Fibroblast of skin of scalp (primary cell): ENCODE results near the gene FGF1.
A peak's percentile ranks its signal among the peaks of the same experiment; 100 is the strongest.
"Not testable (repeated sequence)": the region's sequence is repeated elsewhere in the genome, so short reads cannot be mapped to it uniquely, and the experiment has no call there.

Source experiments
- DNase-seq: peaks from one replicate; pipeline ENCODE4 v3.0.0-alpha.2; 2013

FGF1 gene

DNA sequence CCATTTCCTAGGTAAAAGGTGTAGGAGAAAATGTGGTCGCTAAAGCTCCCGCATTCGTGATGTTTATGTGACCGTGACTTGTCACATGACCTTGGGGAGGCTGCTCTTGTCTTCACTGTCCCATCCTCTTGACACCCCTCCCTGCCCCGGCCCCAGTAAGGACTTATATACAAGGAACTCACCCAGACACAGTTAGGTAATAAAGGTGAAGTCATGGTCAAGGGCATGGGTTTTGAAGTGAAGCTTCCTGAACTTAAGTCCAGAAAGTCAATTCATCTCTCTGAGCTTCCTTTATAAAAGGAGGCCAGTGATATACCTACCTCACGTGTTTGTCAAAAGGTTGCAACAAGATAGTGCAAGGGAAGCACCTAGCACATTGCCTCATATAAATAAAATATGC, 17.6 kb downstream of the FGF1 start:
- DNase-seq: no peak

DNA sequence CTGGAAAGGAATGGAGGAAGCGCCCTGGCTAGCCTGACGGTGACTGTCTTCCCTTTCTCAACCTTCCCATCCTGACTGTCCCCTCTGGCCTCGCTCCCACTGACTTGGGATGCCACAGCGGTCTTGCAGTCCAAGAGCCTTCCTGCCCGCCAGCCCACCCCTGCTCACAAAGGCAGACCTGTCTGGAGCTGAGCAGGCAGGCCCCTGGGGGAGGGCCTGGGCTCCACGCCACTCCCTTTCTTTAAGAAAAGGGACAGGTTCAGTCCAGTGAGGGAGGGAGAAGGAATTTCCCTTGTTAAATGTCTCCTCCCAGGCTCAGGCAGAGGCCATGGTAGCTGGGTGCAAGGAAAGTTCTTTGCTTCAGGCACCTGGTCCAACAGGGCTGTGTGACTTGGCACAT, 18.1 kb downstream of the FGF1 start:
- no peak for DNase-seq

DNA sequence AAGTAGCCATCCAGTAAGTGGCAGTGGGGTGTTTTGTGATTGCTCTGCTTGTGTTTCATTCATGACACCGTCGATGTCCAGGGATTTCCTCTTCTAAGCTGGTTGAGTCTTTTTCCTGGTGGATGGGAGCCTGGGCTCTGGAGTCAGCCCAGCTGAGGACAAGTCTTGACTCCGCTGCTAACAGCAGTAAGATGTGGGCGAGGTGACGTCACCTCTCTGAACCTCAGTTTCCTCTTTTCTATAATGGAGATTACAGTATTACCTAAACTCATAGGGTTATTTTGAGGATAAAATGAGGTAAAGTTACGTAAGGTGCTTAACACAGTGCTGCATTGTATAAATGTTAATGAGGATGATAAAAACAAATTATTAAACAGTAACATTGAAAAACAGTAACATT, 21.3 kb downstream of the FGF1 start:
- no peak for DNase-seq

DNA sequence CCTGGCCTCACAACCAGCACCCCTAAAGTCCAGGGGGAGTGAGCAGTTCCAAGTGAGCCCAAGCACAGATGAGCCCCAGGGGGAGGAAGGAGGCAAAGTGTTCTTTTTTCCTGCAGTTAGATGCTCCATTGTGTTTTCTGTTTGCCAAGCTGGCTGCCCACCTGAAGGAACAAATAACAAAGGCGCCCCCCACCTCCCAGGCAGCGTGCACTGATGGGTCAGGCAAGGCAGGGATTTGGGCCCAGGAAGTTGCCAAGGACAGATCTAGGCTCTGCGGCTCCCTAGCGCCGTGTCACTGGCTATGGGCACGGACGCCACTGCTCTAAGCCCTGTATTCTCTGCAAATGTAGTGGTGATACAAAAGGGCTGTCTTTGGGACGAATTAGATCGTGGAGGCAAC, 21.8 kb downstream of the FGF1 start:
- no peak for DNase-seq

DNA sequence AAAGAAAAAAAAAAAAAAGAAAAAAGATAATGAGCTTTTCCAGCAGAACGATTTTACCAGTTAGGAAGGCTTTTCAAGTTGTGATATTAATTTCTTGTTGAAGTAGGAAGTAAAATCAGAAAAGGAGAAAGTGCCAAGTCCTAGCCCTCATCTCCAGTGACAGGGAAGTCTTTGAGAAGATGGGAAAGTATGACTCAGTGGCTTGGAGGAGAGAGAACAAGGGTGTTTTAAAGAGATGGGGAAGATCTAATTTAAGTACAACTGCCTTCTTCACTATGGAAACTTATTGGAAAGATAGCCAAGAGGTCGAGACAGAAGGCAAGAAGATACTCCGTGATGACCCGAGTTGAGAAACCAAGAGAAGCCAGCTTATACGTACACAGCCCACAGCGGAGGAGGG, 22.6 kb downstream of the FGF1 start:
- no peak for DNase-seq

DNA sequence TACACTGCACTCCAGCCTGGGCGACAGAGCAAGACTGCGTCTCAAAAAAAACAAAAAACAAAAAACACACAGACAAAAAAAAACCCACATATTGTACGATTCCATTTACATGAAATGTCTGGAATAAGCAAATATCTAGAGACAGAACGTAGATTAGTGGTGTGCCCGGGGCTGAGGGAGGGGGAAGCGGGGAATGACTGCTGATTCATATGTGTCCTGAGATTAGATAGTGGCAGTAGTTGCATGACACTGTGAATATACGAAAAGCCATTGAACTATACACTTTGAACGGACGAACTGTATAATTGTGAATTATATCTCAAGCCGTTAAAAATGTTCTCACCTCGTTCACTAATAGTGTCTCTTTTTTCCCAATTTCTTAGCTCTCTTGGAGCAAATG, 23.9 kb downstream of the FGF1 start:
- DNase-seq: no peak

DNA sequence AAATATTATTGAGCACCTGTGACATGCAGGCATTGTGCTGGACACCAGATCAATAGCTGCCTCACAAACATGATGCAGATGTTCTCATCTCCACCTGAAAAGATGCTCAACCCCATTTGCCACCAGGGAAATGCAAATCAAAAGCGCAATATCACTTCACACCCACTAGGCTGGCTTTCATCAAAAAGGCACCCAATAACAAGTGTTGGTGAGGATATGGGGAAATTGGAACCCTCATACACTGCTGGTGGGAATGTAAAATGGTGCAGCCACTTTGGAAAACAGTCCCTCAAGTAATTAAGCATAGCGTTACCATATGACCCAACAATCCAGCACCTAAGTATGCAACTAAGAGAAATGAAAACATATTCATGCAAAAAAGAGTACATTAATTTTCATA, 24.7 kb downstream of the FGF1 start:
- no peak for DNase-seq

DNA sequence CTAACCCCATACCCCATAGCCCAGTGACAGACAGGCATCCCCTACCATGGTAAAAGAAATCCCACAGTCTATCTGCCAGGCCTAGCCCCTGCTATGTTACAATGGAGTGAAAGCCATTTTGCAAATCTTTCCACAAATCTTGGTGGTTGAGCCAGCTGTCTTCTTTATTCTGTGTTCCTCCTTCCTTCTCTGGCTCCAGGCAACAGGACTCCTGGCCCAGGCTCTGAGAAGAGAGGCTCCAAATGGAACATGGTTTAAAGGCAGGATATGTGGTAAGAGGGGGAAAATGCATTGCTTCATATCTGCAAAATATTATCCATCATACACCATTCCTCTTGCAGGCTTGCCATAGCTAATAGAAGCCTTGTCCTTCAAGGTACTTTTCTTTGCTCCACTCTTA, 25.2 kb downstream of the FGF1 start:
- DNase-seq: no peak

DNA sequence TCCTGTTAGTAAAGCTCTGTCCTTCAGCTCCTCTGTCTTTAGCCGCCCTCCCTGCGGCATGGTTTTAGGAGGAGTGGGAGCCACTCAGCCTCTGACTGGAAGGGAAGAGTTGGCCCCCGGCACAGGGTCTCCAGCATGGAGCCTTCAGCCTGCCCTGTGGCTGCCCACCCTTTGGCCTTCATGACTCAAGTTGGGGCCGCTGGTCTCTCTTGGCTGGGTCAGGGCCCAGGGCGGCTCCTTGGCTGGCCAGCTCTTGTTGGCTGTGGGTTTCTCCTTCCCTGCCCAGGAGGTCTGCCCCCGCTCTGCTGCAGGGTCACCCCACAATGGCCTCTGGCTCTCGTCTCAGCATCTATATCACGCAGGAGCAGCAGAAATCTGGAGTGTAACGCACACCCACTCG, 25.7 kb downstream of the FGF1 start:
- DNase-seq: no peak

DNA sequence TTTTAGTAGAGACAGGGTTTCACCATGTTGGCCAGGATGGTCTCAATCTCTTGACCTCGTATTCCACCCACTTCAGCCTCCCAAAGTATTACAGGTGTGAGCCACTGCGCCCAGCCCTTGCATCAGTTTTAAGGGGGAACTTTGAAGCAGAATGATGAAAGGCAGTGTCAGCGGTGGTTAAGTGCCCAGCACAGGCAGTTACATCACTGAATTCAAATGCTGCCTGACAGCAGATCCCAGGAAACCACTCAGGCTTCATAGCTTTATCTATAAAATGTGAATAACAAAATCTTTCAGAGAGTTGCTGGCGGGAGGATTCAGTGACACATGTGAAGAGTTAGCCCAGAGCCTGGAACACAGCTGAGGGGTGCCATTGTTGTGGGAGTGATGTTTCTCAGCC, 26.5 kb downstream of the FGF1 start:
- no peak for DNase-seq

DNA sequence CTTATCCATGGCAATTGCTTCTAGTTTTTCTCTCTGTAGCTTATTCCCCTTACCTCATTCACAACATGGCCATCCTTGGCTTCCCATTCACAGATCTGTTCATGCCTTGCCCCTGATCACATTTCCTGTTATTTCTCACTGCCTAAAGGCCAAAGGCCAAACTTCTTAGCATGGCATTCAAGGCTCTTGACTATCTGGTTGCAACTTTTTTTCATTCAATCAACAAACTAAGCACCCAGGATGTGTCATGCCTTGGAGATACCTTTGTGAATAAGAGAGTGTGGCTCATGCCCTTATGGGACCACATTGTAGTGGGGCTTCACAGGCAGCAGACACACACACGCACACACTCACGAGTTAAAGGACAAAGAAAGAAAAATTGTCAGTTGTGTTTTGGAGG, 27.6 kb downstream of the FGF1 start:
- DNase-seq: no peak

DNA sequence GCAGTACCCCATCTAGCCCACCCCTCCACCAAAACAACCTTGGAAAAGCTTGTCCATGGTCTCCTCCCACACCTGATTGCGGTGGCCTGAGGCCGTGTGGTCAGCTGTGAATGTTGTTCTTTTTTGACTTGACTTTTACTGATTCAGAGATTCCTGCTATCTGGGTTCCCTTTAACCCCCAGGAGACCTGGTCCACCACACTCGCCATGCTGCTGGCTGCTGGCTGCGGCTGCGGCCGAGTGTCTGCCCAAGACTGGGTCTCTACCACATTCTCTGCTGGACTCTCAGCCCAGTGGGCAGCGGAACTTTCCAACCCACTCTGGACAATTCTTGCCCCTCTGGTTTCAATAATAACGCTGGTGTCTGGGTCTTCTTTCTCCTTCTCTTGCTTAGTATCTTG, 28.4 kb downstream of the FGF1 start:
- no peak for DNase-seq

DNA sequence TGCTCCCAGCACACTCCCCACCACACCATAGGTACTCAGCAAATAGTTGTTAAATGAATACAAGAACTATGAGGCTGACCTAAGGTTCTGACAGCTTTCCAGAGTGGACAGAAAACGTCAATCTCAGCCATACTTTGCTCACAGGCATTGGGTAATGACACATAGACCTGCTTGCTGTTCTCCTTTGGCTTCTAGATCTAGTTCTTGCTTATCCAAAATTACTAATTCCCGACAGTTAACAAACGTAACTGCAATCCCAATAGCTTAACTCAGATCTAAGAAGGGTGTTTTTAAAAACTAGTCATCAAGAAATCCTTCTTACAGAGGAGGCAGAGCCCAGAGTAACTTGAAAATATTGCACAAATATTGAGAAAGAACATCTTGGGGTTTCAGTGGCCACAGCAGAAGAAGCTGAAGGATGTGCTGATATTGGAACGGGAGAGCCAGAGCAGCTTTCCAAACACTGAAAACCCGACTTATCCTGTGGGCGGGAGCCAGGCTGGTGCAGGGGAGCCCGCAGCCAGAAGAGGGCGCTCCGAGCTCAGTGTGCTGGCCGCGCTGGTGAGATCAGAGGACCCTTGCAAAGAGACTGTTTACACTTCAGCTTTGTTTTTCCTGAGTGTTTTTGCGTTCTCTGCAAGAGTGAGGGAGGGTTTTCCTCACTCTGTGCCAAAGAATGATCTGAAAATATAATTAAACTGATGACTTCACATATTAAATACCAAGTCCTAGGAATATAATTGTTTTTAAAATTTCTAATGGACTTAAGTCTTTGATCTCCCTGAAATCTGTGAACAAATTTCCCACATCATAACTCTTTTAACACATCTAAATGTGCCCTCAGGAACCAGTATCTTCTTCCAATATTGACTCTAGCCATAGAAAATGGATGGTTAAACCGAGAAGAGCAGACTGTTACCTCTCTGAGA, 30.3 kb downstream of the FGF1 start:
- DNase-seq: peak; percentile 74

DNA sequence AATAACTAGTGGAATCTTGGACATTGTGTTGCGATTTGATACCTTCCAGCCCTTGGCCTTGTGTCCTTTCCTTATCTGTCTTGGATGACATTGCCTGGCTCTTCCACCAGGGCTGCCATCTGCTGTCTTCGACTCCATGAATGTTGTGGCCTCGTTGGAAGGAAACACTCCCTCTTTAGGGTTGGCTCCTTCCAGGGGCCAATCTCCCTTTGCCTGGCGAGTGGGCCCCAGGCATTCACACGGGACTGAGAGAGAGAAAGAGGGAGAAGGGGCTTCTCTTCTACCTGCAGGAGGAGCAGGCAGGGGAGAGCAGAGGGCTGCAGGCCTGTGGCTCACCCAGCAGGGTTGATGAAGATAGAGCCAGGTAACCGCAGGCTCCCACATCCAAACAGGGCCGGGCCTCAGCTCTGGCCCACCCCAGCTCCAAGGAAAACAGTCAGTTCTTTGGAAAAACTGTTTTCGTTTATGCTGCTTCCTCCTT, 31.3 kb downstream of the FGF1 start:
- no peak for DNase-seq

DNA sequence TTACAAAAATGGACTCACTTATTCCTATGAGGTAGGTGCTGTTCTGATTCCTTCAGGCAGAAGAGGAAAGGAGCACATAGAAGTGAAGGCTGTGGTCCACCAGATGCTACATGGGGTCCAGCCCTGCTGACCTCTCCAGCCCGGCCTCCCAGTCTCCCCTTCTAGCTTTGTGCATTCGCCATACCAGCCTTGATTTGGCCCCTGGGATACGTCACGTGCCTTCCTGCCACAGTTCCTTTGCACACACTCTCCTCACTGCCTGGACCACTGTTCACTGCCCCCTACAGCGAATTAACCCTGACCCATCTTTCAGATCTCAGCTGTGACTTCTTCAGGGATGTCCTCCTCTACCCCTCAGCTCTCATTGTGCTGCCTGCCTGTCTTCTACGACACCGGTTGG, 32.6 kb downstream of the FGF1 start:
- DNase-seq: no peak

DNA sequence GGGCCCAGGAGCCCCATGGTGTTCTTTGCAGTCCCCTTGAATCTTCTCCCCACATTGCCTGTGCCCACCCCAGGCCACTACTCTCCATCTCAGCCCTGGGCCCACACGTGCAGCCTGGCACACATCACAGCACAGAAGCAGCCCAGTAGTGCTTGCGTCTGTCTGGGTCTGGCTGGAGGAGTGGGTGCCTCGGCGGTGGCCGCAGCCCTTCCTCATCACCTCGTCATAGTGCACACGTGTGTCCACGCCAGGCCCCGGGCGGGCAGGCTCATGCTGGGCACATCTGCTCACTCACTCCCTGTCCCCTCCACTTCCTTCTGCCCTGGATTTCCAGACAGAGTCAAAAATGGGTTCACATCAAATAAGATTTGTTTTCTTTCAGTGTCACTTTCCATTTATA, 33.3 kb downstream of the FGF1 start:
- no peak for DNase-seq

DNA sequence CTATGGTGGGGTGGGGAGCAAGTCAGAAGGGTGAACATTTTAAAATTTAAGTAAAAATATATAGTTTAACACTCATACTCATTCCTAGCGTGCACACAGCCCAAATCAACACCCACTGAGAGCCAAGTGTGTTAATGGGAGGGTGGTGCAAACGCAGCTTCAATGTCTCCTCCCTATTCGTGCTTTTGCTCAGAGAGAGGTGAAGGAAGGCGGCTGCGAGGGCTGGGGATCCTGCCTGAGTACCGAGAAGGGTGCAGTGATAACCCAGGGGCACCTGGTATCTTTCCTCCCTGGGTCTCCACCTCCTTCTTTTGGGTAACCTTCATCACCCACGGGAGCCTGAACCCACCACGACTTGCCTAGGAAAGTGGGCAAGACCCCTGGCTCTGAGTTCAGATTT, 35.0 kb downstream of the FGF1 start:
- DNase-seq: no peak

DNA sequence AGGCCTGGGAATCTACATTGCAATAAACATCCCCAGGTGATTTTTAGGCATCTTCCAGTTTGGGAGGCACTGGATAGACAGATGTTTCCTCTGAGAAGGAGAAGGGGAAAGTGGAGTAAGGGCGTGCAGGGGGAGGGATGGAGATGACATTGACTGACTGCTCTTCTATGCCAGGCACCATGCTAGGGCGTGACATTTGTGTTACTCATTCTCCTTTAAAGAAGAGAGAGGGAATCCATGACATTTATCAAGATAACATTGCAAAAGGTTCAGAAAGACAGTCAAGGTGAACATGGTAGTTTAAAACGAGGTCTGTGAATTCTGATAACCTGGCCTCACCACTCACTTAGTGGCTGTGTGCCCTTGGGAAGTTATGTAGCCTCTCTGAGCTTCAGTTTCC, 35.8 kb downstream of the FGF1 start:
- no peak for DNase-seq

DNA sequence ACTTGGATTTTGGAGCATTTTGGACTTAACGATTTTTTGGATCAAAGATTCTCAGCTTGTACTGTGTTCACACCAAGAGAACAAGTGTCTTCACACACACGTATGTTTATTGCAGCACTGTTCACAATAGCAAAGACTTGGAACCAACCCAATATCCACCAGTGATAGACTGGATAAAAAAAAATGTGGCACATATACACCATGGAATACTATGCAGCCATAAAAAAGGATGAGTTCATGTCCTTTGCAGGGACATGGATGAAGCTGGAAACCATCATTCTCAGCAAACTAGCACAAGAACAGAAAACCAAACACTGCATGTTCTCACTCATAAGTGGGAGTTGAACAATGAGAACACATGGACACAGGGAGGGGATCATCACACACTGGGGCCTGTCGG, 37.8 kb downstream of the FGF1 start:
- not testable (repeated sequence) for DNase-seq

DNA sequence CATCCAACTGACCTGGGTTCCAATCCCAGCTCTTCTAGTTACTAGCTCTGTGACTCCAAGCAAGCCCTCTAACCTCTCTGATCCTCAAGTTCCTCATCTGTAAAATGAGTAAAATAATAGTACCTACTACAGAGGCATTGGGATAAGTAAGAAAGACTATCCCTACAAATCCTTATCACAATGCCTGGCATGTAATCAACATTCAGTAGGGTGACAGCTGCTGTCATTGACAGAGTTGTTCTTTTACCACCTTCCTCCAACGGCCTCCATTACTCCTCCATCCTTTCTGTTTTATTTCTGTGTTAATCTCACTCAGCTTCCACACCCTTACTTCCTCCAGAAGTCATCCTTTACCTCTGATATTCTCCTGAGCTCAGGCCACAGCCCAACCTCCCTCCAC, 40.4 kb downstream of the FGF1 start:
- DNase-seq: no peak

DNA sequence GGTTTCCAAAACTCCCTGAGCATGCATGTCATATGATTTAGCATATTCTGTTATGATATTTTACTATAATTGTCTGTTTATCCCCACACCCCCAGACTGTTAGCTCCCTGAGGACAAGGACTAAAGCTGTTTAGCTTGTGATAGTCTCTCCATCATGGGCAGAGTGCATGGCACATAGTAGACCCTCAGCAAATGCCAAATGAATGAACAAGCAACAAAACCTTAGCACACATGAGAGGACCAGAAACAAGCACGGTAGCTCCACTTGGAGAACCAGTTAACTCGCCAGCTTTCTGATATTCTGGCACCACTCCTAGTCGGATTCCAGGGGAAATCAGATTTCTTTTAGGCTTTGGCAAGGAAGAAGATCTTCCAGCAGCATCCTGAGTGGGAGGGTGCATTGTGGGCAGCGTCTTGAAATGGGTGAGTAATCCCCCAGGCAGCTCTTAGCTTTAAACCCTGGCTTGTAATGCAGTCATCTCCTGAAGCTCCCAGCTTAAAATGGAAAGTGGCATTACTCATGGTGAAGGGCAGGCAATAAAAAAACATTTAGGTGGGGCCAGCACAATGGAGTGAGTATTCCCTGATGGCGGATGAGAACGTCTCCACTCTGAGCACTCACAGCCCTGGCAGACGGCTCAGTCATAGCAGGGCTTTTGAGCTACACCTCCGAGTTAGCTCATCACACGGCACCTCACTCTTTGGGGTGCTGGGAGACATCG, 41.1 kb downstream of the FGF1 start:
- peak; percentile 100 for DNase-seq

DNA sequence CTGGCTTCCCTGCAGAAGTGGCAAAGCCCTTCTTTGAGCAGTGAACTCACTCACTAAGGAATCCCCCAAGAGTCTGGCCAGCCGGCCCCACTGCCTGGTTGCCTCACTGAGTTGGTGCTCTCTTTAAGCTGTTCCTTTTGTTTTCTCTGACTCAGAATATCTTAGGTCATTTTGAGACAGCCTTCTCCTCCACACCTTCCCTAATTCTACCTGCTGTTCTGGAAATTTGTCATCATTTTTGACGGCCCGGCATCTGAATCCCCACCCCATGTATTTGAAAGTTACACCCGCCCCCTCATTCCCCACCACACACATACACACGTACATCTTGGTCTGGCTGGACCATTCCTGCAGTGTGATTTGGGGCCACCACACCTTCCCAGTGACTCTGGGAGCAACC, 41.8 kb downstream of the FGF1 start:
- no peak for DNase-seq

DNA sequence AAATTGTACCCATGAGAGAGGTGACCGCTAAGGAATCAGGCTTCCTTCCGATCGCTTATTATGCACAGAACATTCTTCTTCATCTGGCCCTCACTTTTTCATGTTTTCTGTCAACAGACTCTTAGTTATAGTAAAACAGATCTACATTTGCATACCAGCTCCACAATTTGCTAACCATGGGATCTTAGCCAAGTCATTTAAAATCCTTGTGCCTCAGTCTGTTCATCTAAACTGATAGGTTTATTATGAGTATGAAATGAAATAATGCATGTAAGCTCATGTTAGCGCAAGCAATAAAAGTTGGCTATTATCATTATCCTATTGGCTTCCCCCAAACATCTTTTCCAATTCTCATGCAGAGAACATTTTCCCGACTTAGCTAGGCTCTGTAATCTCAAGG, 42.3 kb downstream of the FGF1 start:
- no peak for DNase-seq

DNA sequence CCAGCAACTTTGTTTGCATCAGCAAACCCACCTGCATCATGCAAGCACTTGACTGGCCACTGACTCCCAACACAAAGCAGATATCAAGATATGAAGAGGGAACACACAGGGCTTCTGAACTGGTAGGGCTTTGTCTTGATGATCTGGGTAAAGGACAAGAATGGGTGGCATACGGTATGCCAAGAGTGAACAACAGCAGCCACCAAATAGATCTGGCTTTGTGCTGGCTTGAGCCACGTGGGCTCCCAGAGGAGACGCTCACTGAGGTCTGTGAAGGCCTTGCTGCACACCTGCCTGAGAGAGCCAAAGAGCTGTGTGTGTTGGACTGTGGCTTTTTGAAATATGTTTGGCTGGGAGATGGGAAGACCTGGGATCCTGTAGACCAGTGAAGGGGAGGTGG, 43.5 kb downstream of the FGF1 start:
- DNase-seq: no peak
